Suppressor macrophage treated with lipopolysaccharide for 4 hours (primary cell): ENCODE results near the gene PRR35.

Experiments
- DNase-seq: peaks from one replicate; pipeline ENCODE4 v3.0.0-alpha.2; 2020

The PRR35 gene

GRCh38 chr16:549544-550263 lies 10.5 kb upstream of the PRR35 start:
- DNase-seq, result no peak

DNA sequence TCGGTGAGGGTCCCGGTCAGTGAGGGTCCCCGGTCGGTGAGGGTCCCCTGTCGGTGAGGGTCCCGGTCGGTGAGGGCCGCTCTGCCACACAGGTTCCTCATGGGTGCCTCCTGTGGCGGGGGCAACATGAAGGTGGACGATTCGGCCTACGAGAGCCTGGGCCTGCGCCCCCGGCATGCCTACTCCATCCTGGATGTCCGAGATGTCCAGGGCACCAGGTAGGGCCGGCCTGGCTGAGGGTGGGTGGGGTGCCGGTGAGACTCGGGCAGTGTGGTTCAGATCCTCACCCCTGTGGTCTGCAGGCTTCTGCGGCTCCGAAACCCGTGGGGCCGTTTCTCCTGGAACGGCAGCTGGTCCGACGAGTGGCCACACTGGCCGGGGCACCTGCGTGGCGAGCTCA lies 9.0 kb upstream of the PRR35 start:
- DNase-seq, result no peak

DNA sequence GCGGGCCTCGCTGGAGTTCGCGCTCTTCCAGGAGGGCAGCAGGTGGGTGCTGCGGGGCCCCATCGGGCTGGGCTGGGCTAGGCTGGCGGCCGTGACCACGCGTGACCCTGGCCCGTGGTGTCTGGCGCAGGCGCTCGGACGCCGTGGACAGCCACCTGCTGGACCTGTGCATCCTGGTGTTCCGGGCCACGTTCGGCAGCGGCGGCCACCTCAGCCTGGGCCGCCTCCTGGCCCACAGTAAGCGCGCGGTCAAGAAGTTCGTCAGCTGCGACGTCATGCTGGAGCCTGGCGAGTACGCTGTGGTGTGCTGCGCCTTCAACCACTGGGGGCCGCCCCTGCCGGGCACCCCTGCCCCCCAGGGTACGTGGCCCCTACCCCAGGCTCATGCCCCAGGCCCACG lies 8.0 kb upstream of the PRR35 start:
- DNase-seq, result no peak

GRCh38 chr16:553601-554296 lies 6.4 kb upstream of the PRR35 start:
- DNase-seq, result no peak

GRCh38 chr16:554297-554621 lies 5.9 kb upstream of the PRR35 start:
- no peak for DNase-seq

DNA sequence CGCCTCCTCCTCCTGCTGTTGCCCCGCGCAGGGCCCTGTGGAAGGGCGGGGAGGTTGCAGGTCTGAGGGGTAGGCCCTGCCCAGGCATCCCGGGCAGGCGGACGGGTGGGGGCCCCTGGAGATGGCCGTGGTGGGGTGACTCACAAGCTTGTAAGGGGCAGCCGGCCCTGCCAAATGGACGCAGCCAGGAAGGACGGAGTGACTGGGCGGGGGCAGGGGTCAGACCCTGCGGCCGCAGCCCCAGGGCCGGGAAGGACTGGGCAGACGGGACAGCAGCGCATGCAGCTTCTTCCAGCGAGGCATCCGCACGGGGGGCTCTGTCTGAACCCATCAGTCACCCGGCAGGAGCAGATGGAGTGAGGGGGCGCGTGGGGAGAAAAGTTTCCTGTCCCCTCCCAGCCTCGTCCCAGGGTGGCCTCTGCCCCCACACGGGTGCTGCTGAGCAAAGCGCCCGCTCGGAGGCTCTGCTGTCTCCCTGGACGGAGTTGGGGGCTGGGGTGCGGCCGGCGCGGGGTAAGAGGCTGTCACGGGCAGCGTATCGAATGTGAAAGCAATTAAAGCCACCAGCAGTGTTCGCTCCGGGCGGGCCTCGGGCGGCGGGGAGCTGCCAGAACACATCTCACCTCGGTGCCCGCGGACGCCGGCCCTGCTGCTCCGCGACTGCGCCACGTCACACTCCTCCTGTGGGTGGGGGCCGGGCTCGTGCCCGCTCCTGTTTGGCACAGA lies 5.4 kb upstream of the PRR35 start:
- no peak for DNase-seq

DNA sequence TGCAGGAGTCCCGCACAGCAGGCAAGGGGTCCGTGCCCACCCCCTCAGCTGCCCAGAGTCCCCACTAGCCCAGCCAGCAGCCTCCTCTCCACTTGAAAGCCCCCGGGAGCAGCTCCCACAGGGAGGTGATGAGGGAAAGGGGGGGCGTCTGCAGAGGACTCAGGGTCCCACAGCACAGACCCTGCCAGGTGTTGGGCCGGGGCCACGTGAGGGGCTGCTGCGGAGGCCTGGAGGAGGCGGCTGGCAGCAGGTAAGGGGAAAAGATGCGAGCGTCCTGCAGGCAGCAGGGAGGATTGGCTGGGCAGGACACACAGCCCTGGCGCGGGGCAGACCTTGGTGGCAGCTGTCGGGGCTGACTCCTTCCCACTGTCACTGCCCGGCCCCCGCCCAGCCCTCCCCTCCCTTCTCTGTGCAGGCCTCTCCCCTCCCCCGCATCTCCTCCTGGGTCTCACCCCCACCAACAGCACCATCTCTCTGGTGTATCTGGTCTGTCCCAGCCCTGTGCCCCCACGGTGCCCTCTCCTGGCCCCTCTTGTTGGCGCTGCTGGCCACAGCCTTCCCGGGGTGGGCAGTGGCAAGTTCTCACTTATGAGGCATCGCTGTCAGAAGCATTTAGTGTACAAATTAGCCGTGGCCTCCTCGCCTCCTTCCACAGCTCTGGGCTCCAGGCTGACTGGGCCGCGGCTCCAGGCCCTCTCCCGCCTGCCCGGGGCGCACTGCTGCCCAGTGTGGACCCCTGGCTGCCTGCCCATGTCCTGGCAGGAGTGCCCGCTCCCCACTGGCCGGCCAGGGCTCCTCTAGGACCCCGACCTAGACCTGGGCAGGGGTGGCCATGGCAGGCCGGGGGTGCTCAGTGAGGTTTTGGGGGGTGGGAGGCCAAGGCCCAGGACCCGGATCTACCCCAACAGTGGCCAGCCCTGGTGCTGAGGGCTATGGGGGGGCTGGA lies 4.4 kb upstream of the PRR35 start:
- no peak for DNase-seq

DNA sequence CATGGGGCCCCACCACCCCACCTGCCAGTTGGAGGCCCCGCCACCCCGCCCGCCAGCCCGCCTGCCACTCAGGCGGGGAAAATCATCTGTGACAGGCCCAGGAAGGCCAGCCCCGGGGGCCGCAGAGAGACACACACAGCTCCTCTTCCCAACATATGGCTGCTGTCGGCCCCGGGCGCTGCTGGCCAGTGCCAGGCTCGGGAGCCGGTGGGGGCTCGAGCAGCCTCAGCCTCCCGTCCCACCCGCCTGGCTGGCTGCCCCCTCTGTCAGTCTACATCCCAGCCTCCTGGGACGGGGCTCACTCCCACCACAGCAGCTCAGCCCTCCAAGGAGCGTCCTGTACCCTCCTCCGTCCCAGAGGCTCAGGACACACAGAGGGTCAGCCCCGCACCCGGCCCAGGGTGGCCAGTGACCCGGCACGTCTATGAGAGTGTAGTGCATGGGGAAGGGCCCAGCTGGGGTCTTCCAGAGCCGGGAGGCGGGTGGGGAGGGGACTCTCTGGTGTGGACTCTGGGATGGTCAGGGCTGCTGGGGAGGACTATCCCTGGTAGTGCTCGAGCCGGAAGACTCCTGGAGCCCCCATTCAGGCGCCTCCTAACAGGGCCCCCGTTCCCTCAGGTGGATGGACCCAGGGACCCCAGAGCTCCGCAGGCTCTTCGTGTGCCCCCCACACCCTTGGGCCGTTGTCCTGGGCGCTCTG lies 3.6 kb upstream of the PRR35 start:
- no peak for DNase-seq

DNA sequence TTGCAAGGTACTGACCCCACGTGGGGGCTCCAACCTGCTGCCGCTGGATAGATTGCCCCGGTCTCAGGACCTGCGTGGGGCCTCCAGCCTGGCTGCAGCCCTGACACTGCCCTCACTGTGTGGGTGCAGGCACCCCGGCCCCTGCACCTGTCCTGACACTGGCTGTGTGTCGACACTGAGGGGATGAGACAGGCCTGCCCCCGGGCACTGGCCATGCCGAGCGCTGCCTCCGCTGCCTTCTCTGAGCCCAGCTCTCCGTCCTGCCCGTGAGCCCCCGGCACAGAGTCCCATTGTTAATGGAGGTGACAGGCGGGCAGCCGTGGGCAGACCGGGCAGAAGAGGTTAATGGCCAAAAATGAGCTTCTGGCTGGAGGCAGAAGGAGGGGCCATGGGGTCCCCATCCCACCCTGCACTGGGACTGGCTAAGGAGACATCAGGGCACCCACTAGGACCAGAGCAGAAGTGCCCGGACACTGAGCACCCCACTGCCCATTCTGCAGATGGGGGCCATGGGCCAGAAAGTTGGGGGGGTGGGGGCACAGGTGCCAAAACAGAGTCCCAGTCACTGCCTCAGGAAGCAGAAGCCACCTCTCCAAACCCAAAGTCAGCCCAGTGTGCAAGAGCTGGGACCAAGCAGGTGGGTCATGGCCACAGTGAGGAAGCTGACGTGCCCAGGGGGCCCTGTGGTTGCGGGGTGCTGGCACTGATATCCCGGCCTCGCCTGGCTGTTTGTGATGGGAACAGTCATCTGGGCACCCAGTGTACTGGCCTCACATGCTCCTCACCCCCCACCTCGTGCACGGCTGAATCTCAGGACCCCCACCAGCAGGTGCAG lies 2.5 kb upstream of the PRR35 start:
- DNase-seq, result no peak

- DNase-seq, result no peak
Measured at GRCh38 chr16:558298-559020, 1.7 kb upstream of the PRR35 start.

DNA sequence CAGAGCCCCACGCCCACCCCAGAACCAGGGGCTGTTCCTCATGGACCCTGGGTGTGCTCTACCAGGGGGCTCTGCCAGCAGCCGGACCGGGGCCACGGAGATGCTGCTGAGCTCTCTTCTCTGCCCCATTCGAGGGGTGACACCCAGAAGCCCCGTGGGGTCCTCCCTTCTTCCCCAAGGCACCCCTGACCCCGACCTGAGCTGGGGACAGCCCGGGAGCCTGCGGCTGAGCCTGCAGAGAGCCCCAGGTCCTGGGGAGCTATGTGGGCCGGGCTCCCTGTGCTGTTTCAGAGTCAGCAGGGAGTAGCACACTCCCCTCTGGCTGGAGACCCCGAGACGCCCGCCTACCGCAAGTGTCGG lies 1.2 kb upstream of the PRR35 start:
- no peak for DNase-seq

- DNase-seq, result no peak
Measured at GRCh38 chr16:559411-560203, 587 bp upstream of the PRR35 start.

- no peak for DNase-seq
Measured at GRCh38 chr16:560701-561412, 663 bp downstream of the PRR35 start.

GRCh38 chr16:561413-561794 lies 1.2 kb downstream of the PRR35 start:
- DNase-seq, result no peak

DNA sequence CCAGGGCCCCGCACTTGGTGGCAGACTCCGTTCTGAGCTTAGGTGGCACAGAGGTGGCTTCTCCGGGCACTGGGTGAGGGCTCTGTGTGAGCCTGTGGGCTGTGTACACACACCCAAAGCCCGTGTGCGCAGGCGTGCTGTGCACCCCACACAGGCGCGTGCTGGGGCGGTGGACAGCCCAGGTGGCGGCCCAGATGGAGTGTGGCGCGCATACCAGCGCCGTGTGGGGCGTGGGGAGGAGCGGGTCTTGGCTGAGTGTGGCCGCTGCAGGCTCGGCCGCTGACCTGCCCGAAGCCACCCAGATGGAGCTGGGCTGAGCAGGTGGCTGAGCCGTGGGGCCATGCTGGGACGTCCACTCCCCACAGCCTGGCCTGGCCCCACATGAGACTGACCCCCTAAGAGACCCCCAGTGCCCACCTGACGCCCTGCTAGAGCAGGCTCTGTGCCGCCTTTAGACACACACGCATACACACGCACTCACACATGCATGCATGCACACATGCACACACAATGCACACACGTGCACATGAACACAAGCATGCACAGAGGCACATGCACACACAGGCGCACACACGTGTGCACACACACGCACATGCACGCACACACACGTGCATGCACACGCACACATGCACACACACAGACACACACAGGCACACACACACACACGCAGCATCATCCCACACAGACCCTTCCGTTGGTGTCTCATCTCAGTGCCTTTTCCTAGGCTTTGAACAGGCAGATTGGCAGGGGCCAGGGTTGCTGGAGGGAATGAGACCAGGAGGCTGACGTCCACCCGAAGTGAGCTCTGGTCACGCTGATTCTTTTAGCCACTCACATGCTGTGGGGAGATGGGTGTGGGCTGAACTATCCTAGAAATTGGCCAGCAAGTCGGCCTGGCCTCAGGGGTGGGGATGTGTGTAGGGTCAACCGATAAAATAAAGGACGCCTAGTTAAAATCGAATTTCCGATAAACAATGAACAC lies 2.1 kb downstream of the PRR35 start:
- DNase-seq, result no peak

DNA sequence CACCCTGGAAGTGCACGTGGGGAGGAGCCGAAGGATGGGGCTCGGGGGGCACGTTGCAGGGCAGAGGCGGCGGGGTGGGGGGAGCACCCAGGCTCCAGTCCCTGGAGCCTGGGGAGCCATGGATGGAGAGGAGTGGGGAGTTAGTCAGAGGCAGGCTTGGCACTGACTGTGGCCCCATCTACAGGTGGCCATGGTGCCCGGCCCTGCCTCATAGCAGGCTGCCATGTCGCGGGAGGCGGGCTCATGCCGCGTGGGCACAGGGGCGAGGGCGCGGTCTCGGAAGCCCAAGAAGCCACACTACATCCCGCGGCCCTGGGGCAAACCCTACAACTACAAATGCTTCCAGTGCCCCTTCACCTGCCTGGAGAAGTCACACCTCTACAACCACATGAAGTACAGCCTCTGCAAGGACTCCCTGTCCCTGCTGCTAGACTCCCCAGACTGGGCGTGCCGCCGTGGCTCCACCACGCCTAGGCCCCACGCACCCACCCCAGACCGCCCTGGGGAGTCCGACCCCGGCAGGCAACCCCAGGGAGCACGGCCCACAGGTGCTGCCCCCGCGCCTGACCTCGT lies 3.0 kb downstream of the PRR35 start:
- DNase-seq, result no peak

DNA sequence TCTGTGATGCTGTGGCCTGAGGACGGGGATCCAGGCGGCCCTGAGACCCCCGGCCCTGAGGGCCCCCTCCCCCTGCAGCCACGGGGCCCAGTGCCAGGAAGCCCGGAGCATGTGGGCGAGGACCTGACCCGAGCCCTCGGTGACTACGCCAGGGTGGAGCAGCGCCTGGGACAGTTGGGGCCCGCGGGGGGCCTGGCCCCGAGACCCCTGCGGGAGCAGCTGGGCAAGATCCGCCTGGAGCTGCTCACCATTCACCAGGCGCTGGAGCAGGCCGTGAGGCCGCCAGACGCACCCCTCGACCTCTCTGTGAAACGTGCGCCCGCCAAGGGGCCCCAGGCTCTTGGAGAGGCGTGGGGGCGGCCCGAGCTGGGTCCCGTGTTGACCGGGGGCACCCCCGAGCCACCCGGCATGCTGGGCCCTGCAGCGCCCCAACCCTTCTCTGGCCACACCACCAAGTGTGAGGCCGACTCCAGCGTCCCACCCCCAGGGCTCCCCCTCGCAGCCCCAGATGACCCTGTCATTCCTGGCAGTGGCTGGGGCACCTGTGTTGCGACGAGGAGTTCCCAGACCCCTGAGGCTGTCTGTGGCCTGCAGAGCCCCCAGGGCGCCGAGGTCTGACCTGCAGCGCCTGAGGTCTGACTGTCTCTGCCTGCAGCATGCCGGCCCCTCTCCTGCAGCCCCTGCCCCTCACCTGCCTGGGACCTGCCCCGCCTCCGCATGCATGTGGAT lies 4.7 kb downstream of the PRR35 start:
- no peak for DNase-seq
